NCI-H2107 treated with DMSO at 0.1 percent for 48 hours (cell line): Measurements from ENCODE around the gene TMTC1.

ENCODE experiments used
- DNase-seq: peaks from one replicate; lab custom pipeline; 2025; ENCODE audit not compliant: unreplicated experiment; lab: John Stamatoyannopoulos, UW

The TMTC1 gene

DNA sequence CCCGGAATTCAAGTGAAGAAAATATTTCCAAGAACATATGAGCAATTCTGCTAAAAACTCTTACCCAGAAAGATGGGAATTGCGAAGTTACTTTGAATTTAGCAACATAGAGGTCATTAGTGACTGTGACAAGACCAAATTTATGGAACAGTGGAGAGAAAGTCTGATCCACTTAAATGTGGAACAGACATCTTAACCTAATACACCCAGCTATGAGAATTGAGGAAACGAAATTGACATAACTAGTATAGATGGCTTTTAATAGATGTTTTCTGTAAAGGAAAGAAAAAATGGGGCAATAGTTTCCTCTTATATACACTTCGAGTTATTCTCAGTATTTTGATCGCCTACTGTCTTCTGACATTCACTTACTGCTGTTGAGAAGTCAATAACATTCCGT is 290.9 kb downstream of the TMTC1 start:
- no peak for DNase-seq

DNA sequence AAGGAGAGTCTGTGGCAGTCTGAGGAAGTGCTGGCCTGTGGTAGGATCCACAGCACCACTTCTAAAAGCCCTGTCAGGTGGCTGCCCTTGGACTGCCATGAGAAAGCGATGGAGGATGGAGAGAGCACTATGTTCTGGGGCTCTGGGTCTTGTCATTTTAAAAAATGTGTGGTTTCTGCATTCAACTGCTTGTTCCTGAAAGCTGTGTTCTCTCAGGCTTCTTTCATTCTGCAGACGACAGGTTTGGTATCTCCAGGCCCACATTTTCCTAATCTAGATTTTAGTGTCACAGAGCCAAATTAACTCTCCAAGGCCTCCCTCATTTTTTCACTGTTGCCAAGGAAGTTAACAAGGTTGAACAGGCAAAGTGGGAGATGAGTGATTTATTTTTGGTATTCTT is 296.8 kb downstream of the TMTC1 start:
- no peak for DNase-seq

DNA sequence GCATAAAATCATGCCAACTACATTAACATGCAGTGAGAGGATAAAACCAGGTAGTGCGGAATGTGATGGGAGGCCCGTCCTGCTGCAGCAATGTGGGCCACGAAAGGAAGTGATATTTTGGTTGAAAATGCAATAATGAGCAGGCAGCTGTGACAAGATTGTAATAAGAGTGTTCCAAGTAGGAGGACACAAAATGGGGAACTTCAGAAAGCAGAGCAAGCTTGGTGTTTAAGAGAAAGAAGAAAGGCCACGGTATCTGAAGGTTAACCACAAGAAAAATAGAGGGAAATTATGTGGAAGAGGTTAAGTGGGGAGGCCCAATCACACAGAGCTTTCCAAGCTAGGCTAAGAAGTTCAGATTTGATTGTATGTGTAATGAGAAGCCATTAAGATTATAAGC is 320.5 kb downstream of the TMTC1 start:
- no peak for DNase-seq

DNA sequence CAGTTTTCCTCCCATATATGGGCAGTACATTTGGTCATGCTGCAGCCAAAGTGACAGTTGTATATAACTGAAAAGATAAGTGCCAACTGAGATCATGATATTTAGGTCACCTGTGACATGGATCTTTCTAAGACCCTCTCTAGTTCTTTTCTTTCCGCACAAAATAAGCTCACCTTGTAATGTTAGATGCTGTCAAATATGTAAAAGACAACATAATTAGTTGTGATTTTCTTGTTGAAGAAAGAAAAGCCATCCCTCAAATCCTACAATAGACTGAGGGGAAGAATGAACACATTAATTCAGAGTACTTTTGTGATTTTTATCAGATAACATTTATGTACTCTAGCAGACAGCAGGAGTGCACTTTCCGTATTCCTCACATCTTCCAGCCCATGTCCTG is 323.7 kb downstream of the TMTC1 start:
- no peak for DNase-seq

DNA sequence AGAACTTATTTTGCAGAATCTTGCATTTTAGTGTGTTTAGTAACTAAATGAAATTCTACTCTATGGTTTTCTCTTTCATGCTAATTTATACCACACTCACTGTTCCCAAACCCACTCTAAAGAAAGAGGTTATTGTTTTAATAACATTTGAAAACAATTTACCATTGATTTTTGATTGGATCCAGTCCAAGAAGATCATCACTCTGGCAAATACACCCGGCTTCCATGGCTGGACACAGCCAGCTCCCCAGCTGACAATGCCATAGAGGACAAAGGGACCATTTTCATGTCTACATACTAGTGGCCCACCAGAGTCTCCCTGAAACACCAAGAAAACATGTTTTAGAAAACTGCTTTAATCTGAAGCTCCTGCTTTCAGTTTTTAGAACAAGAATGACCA is 328.7 kb downstream of the TMTC1 start:
- no peak for DNase-seq

DNA sequence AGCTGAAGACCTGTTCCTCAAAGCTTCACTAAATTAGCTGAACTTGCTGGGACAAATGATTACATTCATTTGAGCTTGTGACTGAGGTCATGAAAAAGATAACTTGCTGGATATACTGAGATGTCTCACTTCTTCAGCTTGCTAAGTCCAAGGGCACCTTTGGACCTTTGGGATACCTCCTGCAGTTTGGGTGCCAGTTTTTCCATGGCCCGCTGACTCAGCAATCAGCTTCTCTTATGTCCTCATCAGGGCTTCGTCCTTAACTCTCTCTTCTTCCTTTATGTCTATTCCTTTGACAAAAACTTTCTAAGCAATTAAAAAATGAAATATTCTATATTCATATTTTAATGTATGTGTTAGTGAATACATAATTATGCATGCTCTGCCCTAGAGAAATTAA is 331.9 kb downstream of the TMTC1 start:
- DNase-seq = no peak
